ENCODE data around the gene WDR37.

The WDR37 gene

DNA sequence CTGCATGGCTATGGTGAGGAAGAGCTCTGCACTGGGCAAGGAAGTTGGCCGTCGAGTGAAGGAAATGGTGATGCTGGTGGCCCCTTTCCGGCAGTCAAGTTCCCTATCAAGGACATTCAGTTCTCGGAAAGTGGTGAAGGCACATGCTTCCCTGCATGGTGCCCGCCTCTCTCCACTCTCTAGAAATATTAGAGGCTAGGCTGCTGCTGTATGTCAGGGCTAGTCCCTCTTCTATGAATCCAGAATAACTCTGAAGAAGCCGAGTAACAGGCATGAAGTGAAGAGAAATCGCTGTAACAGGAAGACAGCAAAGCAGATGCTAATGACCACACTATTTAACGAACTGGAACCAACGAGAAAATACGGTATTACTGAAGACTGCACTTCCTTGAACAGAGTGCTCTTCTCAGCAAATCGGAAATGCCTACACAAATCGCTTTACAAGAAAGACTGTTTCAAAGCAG lies 12.6 kb upstream of the WDR37 start:
- DNase-seq = no peak
- no peak overlapping the region for H3K27ac ChIP-seq (ENCODE audit: low read length)

DNA sequence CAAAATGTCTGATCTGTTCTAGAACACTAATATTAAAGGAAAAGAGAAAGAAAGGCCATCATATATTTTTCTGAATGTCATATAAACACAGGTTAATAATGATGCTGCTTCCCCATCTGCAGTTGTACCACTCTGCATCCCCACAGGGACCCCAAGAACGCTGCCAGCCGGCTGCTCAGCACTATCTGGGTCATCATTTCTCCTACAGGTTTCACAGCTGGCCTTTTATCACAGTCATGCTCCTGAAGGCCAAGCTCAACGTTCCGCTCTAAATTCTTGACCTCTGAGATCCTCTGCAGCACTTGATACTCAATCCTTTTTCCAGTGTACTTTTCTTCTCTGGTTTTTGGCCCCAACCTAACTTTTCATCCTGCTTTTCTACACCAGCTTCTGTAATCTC lies 12.0 kb upstream of the WDR37 start:
- Histone ChIP-seq H3K9me3 (ENCODE audit: insufficient read depth, low read length, severe bottlenecking) (no peaks in the 10 kb centered on the region), H3K4me2 (ENCODE audit: insufficient read depth, low read length) (peak overlapping the region; percentile 35; the same call in 1 of the 2 replicates), H3K4me1 (ENCODE audit: insufficient read depth, low read length) (peaks cover 39% of the 10 kb centered on the region), H3K9ac (ENCODE audit: low read depth, low read length) (no peak overlapping the region), H4K20me1 (ENCODE audit: insufficient read depth, low read length) (peaks cover 47% of the 10 kb centered on the region), H3K79me2 (ENCODE audit: insufficient read depth, low read length) (peaks cover 54% of the 10 kb centered on the region), H3K4me3 (ENCODE audit: low read depth in 1 of 2, low read length in 2 of 2) (0 out of 4 replicates have a peak overlapping the region, but pooled peaks of 1 of the 2 experiments have one; percentile 17), H3K36me3 (ENCODE audit: insufficient read depth, low read length) (peaks cover 77% of the 10 kb centered on the region), H3K27ac (ENCODE audit: low read length) (peak overlapping the region; percentile 17; the same call in 1 of the 2 replicates), H2AFZ (ENCODE audit: low read depth, low read length) (no peak overlapping the region), H3K27me3 (ENCODE audit: insufficient read depth, low read length, poor library complexity) (no peaks in the 10 kb centered on the region)
- no peak for TF ChIP-seq EZH2 (IDR thresholded peaks at IDR 0.05; ENCODE audit: borderline replicate concordance, low read depth, low read length, severe bottlenecking)
- TF ChIP-seq, protein P1, sequence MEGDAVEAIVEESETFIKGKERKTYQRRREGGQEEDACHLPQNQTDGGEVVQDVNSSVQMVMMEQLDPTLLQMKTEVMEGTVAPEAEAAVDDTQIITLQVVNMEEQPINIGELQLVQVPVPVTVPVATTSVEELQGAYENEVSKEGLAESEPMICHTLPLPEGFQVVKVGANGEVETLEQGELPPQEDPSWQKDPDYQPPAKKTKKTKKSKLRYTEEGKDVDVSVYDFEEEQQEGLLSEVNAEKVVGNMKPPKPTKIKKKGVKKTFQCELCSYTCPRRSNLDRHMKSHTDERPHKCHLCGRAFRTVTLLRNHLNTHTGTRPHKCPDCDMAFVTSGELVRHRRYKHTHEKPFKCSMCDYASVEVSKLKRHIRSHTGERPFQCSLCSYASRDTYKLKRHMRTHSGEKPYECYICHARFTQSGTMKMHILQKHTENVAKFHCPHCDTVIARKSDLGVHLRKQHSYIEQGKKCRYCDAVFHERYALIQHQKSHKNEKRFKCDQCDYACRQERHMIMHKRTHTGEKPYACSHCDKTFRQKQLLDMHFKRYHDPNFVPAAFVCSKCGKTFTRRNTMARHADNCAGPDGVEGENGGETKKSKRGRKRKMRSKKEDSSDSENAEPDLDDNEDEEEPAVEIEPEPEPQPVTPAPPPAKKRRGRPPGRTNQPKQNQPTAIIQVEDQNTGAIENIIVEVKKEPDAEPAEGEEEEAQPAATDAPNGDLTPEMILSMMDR (IDR thresholded peaks at IDR 0.05; ENCODE audit: borderline replicate concordance, extremely low read depth, low read length, poor library complexity, severe bottlenecking) = no peak
- ATAC-seq (ENCODE audit: insufficient read depth, low read depth) (no peak), DNase-seq (no peak)

More for the DNA sequence above, 12.6 kb upstream of the WDR37 start:
- Histone ChIP-seq H3K79me2 (ENCODE audit: insufficient read depth, low read length) (peaks cover 52% of the 10 kb centered on the region), H3K4me3 (ENCODE audit: low read depth in 1 of 2, low read length in 2 of 2) (no peak overlapping the region), H3K27me3 (ENCODE audit: insufficient read depth, low read length, poor library complexity) (no peaks in the 10 kb centered on the region), H3K36me3 (ENCODE audit: insufficient read depth, low read length) (peaks cover 81% of the 10 kb centered on the region), H3K9ac (ENCODE audit: low read depth, low read length) (no peak overlapping the region), H2AFZ (ENCODE audit: low read depth, low read length) (no peak overlapping the region), H3K4me2 (ENCODE audit: insufficient read depth, low read length) (peak overlapping the region; percentile 35), H4K20me1 (ENCODE audit: insufficient read depth, low read length) (peaks cover 50% of the 10 kb centered on the region), H3K9me3 (ENCODE audit: insufficient read depth, low read length, severe bottlenecking) (no peaks in the 10 kb centered on the region), H3K4me1 (ENCODE audit: insufficient read depth, low read length) (peaks cover 39% of the 10 kb centered on the region)
- no peak for TF ChIP-seq EZH2 (IDR thresholded peaks at IDR 0.05; ENCODE audit: borderline replicate concordance, low read depth, low read length, severe bottlenecking)
- TF ChIP-seq, protein P1 (IDR thresholded peaks at IDR 0.05; ENCODE audit: borderline replicate concordance, extremely low read depth, low read length, poor library complexity, severe bottlenecking) = no peak
- ATAC-seq (ENCODE audit: insufficient read depth, low read depth) = no peak

DNA sequence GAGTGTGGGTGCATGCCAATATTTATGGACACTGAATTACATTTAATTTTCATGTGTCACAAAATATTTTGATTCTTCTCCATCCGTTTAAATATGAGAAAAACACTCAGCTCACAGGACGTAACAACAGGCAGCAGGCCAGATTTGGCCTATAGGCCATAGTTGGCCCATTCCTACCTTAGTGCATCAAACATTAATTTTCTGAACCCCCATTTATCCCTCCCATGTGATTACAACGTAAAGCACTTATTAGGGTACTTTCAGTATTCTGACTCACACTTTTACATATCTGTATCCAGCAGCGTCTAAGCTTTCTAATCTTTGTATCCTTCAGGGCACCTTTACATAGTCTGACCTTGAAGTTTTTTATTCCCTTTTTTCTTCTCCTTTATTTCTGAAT lies 11.2 kb upstream of the WDR37 start:
- H3K79me2 ChIP-seq (ENCODE audit: insufficient read depth, low read length) = peaks cover 58% of the 10 kb centered on the region
- H4K20me1 ChIP-seq (ENCODE audit: insufficient read depth, low read length) = peaks cover 47% of the 10 kb centered on the region
- no peaks in the 10 kb centered on the region for H3K27me3 ChIP-seq (ENCODE audit: insufficient read depth, low read length, poor library complexity)
- H3K4me1 ChIP-seq (ENCODE audit: insufficient read depth, low read length) = peaks cover 39% of the 10 kb centered on the region
- H3K27ac ChIP-seq (ENCODE audit: low read length) = peak overlapping the region; percentile 7; the same call in 1 of the 2 replicates
- no peaks in the 10 kb centered on the region for H3K9me3 ChIP-seq (ENCODE audit: insufficient read depth, low read length, severe bottlenecking)
- no peak for DNase-seq
- peak overlapping the region; percentile 53; the same call in 1 of the 2 replicates for H3K4me2 ChIP-seq (ENCODE audit: insufficient read depth, low read length)
- H3K36me3 ChIP-seq (ENCODE audit: insufficient read depth, low read length) = peaks cover 71% of the 10 kb centered on the region
- no peak for ATAC-seq (ENCODE audit: insufficient read depth, low read depth)
- 0 out of 4 replicates have a peak overlapping the region, but pooled peaks of 1 of the 2 experiments have one; percentile 15 for H3K4me3 ChIP-seq (ENCODE audit: low read depth in 1 of 2, low read length in 2 of 2)
- no peak overlapping the region for H2AFZ ChIP-seq (ENCODE audit: low read depth, low read length)
- TF ChIP-seq EZH2 (IDR thresholded peaks at IDR 0.05; ENCODE audit: borderline replicate concordance, low read depth, low read length, severe bottlenecking) = no peak
- TF ChIP-seq, protein P1 (IDR thresholded peaks at IDR 0.05; ENCODE audit: borderline replicate concordance, extremely low read depth, low read length, poor library complexity, severe bottlenecking) = no peak
- H3K9ac ChIP-seq (ENCODE audit: low read depth, low read length) = no peak overlapping the region
